GM21825 (cell line): ENCODE results near the gene KIAA0930.
"Not testable (repeated sequence)": the region's sequence is repeated elsewhere in the genome, so short reads cannot be mapped to it uniquely, and the experiment has no call there.

ENCODE experiments used
- ATAC-seq: cut with Tn5 transposase; IDR thresholded peaks from one replicate; pipeline ENCODE4 v1.9.1; 2021; ENCODE audit warnings: mild to moderate bottlenecking, moderate library complexity; ENCODE audit not compliant: unreplicated experiment

Gene KIAA0930

GRCh38 chr22:45263463-45264269 lies 23.0 kb upstream of the KIAA0930 start:
- ATAC-seq = peak; percentile 67

DNA sequence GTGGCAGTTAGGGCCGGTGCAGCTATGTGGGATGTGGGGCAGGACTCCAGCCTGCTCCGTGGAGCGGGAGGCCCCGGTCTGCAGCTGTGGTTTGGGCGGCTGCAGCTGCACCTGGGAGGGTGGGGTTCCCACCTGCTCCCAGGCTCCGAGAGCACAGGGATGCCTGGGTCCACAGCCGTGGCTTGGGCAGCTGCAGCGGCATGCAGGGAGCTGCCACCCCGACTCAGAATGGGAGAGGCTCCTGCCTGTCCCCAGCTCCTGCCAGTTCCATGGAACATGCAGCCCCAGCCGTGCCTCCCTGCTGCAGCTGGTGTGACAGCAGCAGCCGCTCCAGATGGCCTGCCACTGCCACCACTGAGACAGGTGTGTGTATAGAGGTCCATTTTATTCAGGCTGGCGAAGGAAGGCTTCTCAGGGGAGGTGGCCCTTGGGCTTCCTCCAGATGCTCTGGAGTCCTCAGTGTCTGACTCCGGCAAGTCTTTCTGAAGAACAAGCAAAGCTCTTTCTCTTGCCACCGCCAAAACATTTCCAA lies 22.3 kb upstream of the KIAA0930 start:
- peak; percentile 42 for ATAC-seq

- ATAC-seq = peak; percentile 2
Observed at GRCh38 chr22:45262195-45262930, 21.7 kb upstream of the KIAA0930 start.

- ATAC-seq = no peak
Observed at GRCh38 chr22:45261407-45262088, 20.9 kb upstream of the KIAA0930 start.

DNA sequence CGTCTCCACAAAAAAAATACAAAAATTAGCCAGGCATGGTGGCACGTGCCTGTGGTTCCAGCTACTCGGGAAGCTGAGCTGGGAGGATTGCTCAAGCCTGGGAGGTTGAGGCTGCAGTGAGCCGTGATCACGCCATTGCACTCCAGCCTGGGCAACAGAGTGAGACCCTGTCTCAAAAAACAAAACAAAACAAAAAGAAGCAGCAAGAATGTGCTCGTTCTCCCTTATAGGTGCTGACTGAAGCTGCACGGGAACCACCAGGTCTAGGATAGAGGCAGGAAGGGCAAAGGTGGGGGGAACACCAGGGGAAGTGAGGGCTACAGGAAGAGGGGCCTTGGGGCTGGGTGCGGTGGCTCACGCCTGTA lies 19.7 kb upstream of the KIAA0930 start:
- ATAC-seq = not testable (repeated sequence)

DNA sequence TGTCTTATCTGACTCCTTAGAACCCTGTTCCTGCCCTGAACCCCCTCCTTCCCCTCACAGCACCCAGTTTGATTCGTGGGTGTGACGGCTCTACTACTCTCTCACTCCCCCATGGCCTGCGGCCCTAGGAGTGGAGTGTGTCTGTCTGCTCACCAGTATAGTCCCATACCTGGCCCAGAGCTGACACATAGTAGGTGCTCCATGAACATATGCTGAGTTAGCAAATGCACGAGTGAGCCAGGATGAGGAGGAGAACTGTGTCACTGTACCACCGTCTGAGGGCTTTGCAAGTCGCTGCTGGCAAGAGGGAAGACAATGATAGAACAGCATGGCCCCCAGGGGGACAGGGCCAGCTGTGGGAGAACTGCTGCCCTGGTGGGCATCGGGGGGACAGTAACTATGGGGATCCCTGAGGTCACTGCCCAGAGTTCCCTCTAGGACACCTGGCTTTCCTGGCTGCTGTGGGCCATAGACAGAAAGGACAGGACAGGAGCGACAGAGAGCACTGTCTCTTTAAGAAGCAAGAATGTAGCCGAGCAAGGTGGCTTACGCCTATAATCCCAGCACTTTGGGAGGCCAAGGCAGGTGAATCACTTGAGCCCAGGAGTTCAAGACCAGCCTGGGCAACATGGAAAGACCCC lies 19.2 kb upstream of the KIAA0930 start:
- no peak for ATAC-seq

- ATAC-seq = not testable (repeated sequence)
Observed at GRCh38 chr22:45257941-45258340, 17.2 kb upstream of the KIAA0930 start.

- peak; percentile 50 for ATAC-seq
Observed at GRCh38 chr22:45254789-45255278, 14.1 kb upstream of the KIAA0930 start.

DNA sequence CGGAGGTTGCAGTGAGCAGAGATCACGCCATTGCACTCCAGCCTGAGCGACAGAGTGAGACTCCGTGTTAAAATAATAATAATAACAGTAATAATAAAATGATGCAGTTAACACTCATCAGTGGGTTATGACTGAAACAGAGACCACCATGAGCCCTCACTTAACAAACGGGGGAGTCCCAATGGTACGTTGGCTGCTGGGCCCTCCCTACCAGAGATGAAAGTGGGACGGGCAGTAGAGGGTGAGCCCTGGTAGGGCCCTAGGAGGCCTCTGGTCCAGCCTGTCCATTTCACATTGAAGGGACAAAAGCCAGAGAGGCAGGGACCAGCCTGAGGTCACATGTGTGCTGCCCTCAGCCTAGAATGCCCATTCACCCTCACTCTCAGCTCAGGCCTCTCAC lies 13.7 kb upstream of the KIAA0930 start:
- peak; percentile 35 for ATAC-seq

GRCh38 chr22:45253039-45253641 lies 12.4 kb upstream of the KIAA0930 start:
- no peak for ATAC-seq

DNA sequence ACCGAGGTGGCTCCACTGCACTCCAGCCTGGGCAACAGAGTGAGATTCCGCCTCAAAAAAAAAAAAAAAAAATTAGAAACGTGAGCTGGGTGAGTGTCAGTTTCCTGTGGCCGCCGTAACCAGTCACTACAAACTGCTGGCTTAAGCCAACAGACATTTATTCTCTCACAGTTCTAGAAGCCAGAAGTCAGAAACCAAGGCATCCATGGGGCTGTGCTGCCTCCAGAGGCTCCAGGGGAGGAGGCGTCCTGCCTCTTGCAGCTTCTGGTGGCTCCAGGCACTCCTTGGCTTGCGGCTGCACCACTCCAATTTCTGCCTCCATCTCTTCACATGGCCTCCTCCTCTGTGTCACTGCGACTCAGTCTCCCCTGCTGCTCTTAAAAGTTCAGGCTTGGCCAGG lies 11.1 kb upstream of the KIAA0930 start:
- no peak for ATAC-seq

GRCh38 chr22:45248832-45249561 lies 8.3 kb upstream of the KIAA0930 start:
- ATAC-seq = peak; percentile 67

DNA sequence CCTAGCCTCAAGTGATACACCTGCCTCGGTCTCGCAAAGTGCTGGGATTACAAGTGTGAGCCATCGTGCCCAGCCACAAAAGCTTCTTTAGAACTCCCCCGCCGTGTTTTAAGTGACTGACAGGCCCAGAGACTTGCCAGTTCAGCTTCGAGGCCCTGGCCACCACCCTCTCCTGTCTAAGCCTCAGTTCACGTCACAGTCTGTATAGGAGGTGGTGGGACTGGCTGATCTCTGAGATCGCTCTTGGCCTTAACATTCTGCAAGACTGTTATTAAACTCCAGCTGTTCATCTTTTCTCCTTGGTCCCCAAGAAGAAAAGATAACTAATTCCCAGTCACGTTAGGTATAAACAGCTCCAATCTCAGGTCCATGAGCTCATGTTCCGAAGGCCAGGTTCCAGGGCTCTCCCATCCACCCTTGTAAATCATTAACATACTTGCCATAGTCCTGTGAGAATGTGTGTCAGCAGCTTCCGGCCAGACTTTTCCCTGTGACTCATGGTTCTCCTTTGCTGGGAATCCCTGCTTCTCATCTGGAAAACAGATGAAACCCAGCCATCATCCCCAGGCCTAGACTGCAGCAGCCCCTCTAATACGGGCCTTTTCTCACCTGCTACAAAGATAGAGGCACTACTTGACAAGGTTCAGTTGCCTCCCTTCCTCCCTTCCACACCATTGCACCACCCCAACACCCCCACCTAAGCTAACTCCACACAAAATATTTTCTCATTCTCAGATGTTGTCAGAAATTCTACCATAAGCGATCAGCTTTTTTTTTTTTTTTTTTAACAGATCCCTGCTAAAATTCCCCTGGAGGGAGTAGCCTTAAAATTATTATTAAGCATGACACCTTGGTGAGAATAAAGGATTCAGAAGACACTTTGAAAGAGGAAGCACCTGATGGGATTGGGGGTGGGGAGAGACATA lies 5.6 kb upstream of the KIAA0930 start:
- ATAC-seq = no peak

DNA sequence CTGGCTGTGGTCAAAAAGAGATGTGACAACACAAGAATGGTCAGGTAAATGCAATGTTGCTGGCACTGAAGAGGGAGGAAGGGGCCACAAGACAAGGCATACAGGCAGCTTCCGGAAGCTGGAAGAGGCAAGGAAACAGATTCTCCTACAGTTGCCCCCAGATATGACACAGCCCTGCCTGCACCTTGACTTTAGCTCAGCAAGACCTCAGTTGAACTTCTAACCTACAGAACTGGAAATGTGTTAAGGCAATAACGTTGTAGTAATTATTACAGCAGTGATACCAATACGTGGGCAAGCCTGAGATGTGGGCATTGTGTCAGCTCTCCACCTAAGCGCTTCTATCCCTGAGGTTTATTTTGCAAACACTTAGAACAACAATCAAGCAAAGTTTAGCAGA lies 4.2 kb upstream of the KIAA0930 start:
- ATAC-seq = no peak

DNA sequence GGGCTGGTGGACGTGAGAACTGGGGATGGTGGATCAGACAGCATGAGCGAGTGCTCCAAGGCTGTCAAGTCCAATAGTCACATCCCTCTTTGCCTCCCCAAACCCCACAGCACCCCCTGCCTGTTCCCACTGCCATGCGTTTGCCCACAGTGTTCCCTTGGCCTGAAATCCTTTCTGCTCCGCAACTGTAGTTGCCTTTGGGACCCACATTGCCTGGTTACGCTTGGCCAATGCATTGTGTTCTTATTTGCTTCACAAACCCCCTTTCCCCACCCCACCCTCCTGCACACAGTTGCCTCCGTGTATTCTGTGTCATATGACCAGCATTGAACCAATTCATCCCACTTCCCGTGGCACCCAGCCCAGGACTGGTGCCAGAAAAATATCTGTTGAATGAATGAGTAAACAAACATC lies 2.1 kb upstream of the KIAA0930 start:
- no peak for ATAC-seq

GRCh38 chr22:45240104-45240809 lies 437 bp downstream of the KIAA0930 start:
- peak; percentile 5 for ATAC-seq

DNA sequence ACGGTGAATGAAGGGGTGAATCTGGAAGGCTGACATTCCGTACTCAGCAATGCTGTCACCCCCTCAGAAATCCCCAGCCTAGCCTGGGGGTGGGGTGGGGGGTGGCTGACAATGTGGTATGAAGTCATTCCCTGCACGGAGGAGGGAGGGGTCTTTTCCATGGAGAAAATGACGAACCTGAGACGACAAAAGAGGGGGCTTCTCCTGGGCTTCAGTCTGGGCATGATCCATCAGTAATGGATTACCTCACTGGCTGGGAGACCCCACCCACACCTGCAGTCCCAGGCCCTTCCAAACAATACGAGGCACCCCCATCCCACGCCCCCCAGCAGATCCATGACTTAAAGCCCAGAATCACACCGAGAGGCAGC lies 1.0 kb downstream of the KIAA0930 start:
- no peak for ATAC-seq
